H1 (cell line): ENCODE data around the gene KCNMA1.

Experiments
- ASH2L ChIP-seq: fragments of 200-600, 300-600 bp; sonication (generic); IDR thresholded peaks from one replicate; pipeline ENCODE4 v1.7.1; 2017; ENCODE audit warnings: low read length
- CBX5 ChIP-seq: fragments of 300-800, 300-1000 bp; sonication (generic); IDR thresholded peaks from 2 replicates; pipeline ENCODE4 v1.7.1; 2016; ENCODE audit warnings: antibody characterized with exemption, low read length, low read depth
- CHD2 ChIP-seq: IDR thresholded peaks from 2 replicates; pipeline ENCODE4 v1.6.1; 2012; ENCODE audit warnings: low read length, improper control_type of control experiment
- EZH2 ChIP-seq: fragments of 200-600 bp; sonication (generic); IDR thresholded peaks from 2 replicates; pipeline ENCODE4 v1.7.1; 2012; ENCODE audit warnings: low read depth, mild to moderate bottlenecking, moderate library complexity, low read length, inconsistent platforms; ENCODE audit not compliant: severe bottlenecking
- RFX5 ChIP-seq: IDR thresholded peaks from 2 replicates; pipeline ENCODE4 v1.6.1; 2011; ENCODE audit warnings: low read depth, low read length, improper control_type of control experiment, borderline replicate concordance
- TAF1 ChIP-seq: IDR thresholded peaks from 2 replicates; pipeline ENCODE4 v1.6.1; 2011; ENCODE audit warnings: mild to moderate bottlenecking, low read depth, low read length
- TF ChIP-seq, protein P1 (sequence below), 3 experiments: IDR thresholded peaks; 1 replicate in 2 of 3; 2 replicates in 1 of 3; pipeline versions ENCODE4 v1.5.1 to v1.6.1; 2011; ENCODE audit warnings: low read length in 3 of 3, mild to moderate bottlenecking in 3 of 3, inconsistent platforms in 2 of 3, low read depth in 1 of 3, moderate library complexity in 1 of 3; ENCODE audit not compliant: insufficient read depth in 1 of 3; ENCODE audit errors: control extremely low read depth in 1 of 3
- TF ChIP-seq, protein P2 (sequence below): IDR thresholded peaks from 2 replicates; pipeline ENCODE4 v1.6.1; 2012; ENCODE audit warnings: inconsistent platforms

DNA sequence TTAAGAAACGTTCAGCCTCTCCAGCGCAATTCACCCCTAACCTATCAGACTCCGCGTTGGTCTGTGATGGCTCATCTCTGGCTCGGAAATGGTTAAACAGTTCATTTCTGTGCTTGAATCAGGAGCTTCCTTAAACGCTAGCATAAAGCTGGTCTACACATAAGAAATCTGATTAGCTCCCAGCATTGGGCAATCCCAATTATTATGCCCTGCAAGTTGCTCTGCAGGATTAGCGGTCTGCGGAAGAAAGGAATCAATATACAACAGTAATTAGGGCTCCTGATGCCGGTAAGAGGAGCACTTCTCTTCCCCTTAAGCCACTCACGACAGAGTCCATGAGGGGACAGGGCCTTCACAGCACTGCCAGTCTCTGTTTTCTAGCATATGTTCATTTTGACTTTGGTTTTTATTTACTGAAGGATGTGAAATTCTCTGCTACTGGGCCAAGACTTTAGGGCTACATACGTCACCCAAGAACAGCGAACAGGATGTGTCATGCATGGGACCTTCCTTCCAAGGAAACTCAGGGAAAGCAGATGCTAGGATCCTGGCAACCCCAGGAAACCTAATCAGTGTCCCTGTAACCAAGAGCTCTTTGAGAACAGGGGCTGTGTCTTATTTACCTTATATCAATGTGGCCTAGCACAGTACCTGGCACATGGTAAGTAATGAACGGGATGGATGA lies 324.4 kb downstream of the KCNMA1 start:
- TF ChIP-seq ASH2L (no peak), TAF1 (no peak), RFX5 (no peak), CBX5 (no peak), CHD2 (no peak), EZH2 (no peak)
- TF ChIP-seq, protein P1, sequence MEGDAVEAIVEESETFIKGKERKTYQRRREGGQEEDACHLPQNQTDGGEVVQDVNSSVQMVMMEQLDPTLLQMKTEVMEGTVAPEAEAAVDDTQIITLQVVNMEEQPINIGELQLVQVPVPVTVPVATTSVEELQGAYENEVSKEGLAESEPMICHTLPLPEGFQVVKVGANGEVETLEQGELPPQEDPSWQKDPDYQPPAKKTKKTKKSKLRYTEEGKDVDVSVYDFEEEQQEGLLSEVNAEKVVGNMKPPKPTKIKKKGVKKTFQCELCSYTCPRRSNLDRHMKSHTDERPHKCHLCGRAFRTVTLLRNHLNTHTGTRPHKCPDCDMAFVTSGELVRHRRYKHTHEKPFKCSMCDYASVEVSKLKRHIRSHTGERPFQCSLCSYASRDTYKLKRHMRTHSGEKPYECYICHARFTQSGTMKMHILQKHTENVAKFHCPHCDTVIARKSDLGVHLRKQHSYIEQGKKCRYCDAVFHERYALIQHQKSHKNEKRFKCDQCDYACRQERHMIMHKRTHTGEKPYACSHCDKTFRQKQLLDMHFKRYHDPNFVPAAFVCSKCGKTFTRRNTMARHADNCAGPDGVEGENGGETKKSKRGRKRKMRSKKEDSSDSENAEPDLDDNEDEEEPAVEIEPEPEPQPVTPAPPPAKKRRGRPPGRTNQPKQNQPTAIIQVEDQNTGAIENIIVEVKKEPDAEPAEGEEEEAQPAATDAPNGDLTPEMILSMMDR (IDR thresholded peaks at IDR 0.05; ENCODE audit: control extremely low read depth in 1 of 3, insufficient read depth in 1 of 3, low read depth in 1 of 3, low read length in 3 of 3) = no peak
- TF ChIP-seq, protein P2, sequence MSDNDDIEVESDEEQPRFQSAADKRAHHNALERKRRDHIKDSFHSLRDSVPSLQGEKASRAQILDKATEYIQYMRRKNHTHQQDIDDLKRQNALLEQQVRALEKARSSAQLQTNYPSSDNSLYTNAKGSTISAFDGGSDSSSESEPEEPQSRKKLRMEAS = no peak
